Measurements from ENCODE around the gene SPAG8.

SPAG8 gene

DNA sequence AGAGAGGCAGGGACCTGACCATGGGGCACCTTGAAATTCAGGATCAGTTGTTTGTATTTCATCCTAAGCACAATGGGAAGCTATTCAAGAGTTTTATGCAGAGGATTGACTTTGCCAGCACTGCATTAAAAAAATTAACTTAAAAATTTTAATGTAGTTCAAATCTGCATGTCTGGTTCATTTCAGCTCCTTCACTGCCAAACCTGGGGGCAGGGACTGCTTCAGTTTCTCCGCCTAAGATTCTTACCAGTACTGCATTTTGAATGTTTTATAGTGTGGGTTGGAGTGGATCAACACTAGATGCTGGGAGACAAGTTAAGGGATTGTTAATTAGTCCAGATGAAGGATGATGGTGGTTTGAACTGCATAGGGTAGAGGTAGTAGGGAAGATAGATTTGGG lies 42.3 kb downstream of the SPAG8 start:
- no peak for DNase-seq

GRCh38 chr9:35767458-35767857 lies 44.6 kb downstream of the SPAG8 start:
- DNase-seq = no peak

DNA sequence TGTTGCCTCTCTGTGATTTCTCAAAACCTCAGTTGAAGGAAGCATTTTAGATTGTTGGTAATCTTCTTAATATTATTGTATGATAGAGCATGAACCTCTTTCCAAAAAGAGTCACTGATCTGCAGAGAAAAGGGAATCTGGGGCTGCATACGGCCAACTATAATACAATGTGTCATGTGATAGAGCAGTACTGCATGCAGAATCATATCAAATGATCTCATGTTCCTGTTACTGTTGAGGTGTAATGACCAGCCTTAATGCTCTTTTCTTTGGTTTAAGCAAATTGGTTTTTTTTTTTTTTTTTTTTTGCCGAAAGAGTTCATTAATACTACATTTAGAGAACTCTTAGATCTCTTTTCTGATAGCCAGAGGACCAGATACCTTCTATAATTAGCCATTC lies 45.1 kb downstream of the SPAG8 start:
- DNase-seq = no peak

- no peak for DNase-seq
These were observed 48.3 kb downstream of the SPAG8 start for GRCh38 chr9:35763803-35764202.

DNA sequence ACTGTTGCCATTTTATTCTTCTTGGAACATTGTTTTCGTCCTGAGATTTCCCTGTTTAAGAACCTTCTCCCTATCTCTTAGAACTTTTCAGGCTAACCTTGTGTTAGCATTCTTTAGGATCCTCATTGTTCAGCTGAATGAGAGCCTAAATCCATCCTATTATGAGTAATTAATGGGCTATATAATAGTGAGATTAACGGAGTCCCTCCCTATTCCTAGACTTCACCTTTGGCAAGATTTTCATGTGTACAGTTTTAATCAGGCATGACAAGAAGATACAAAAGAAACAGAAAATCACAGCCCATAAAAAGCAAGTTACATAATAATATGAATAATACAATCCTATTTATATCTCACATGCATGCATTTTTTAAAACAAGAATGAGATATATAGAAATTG lies 48.9 kb downstream of the SPAG8 start:
- no peak for DNase-seq

DNA sequence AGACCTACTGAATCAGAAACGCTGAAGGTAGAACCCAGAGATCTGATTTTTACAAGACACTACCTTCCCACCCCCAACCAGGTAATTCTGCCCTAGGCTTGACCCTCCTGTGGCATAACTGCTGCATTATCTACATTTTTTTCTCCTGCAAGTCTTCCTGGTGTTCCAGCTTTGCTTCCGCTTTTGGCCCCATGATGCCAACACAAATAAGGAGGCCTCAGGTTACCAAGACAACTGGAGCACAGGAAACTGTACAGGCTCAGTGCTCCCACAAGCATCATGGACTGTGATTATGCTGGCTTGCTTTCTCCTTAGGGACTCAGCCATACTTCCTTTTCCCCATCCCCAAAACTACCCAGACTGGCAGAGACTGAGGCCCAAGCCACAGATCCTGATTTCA lies 51.4 kb downstream of the SPAG8 start:
- DNase-seq = no peak

GRCh38 chr9:35759795-35760194 lies 52.3 kb downstream of the SPAG8 start:
- no peak for DNase-seq
